HG03439 (cell line): ENCODE data around the gene TXNIP.
"Not testable (repeated sequence)": the region's sequence is repeated elsewhere in the genome, so short reads cannot be mapped to it uniquely, and the experiment has no call there.

Source experiments
- ATAC-seq: cut with Tn5 transposase; IDR thresholded peaks from one replicate; pipeline ENCODE4 v1.9.1; 2021; ENCODE audit warnings: mild to moderate bottlenecking, moderate library complexity; ENCODE audit not compliant: unreplicated experiment

Gene TXNIP, protein sequence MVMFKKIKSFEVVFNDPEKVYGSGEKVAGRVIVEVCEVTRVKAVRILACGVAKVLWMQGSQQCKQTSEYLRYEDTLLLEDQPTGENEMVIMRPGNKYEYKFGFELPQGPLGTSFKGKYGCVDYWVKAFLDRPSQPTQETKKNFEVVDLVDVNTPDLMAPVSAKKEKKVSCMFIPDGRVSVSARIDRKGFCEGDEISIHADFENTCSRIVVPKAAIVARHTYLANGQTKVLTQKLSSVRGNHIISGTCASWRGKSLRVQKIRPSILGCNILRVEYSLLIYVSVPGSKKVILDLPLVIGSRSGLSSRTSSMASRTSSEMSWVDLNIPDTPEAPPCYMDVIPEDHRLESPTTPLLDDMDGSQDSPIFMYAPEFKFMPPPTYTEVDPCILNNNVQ

DNA sequence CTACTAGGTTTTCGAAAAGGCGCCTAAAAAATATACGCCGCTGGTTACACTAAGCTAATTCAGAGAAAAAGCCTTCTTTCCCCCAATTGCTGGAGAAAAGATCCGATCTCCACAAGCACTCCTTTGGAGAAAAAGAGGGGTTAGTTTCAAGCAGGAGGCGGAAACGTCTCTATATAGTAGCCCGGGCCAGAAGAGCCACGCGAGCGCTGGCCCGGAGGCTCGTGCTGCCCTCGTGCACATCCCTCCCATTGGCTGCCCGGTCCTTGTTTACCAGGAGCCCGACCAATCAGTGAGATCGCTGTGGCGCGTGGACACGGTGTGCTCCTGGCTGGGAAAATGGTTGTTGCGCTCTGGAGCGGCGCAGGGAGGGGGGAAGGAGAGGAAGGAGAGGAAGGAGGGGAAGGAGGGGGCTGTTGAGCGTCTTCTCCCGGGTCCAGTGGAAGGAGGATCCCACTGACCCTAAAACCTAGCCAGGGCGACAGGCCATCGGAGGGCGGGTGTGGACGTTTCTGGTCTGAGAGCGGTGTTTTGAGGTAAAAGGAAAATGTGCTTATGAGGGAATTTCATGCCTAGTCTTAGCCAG is at the start of gene TXNIP:
Gene TXNIP, minus strand, starts transcription at position 147 of the 583 bp plus-strand sequence. CDS start 313 bp downstream, outside the sequence.
- ATAC-seq = peak; percentile 91

DNA sequence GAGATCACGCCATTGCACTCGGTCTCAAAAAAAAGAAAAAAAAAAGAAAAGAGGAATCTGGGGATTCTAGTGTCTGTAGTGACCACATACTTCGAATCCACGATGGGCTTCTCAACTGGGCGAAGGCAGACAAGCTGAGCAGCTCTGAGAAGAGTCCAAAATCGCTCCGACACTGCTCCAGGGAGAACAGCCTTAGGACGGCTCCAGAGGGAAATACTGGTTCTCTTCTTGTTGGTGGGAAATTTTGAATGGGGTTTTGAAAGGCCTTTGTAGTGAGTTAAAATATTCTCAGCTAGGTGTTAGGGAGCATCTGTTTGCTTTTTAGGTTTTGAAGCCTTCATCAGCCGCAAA is 43.4 kb upstream of the TXNIP start:
- no peak for ATAC-seq

DNA sequence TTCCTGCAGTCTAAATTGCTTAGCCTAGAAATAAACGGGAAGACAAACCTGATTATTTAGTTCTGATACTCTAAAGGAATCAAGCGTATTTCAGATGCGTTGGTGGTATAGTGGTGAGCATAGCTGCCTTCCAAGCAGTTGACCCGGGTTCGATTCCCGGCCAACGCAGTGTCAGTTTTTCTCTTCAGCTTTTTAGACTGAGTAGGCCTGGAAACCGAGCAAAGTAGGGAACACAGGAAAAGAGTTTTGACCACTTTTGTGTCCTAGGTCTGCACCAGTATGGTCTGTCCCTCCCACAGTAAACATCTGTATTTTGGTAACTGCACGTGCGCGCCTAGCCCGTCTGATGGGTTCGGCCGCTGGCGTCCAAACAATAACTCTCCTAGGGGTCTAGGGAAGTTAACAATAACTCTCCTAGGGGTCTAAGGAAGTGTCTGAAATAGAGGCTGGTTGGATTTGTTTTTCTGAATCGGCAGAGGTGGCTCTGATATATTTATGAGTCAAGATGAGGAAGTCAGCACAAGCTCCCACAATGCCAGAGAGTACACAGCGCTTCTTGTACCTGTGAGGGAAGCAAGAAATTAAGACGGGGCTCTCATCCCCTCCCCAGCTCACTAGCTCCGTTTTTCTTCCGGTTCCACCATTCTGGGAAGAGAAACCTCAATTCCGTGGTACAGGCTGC is 40.7 kb upstream of the TXNIP start:
- peak; percentile 32 for ATAC-seq

GRCh38 chr1:146036241-146036964 is 40.0 kb upstream of the TXNIP start:
- ATAC-seq = no peak

DNA sequence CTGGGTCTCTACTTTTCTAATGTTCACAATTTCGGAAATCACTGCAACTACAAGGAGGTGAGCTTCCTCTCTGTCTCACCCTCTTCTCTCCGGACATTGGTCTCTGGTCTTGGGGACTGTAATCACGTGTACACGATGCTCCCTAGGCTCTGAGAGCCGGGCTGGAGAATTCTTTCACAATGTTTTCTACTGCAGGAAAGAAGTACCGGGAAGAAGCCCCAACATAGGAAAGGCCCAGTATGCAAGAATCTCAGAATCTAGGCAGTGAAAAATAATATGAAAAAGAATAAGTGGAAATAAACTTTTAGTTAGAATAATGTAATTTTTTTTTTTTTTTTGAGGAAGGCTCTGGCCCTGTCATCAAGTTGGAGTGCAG is 38.7 kb upstream of the TXNIP start:
- no peak for ATAC-seq

DNA sequence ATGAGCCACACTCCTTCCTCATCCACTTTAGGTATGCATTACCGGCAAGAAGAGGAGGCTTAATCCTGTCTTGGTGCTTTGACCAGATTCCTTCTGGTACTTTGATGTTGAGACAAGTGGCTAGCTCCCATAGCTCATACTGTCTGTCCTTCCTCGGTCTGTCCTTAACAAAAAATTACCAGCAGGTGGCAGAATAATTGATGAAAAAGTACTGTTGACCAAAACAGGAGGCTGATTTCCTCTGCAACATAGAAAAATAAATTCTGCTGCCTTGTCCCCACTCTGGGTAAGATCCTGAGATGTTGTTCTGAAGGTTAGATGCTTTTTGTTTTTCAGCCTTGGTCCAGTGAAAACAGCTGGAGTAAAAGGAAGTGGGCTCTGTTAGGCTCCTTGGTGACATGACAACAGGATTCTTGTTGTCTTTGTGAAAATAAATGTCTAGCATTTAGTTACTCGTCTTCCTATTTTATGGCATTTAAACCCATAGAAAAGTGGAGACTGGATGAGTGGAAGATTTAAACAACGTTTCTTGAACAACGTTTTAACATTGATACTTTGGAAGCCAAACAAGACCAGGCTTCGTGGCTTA is 36.3 kb upstream of the TXNIP start:
- ATAC-seq = no peak

GRCh38 chr1:146031476-146031875 is 35.1 kb upstream of the TXNIP start:
- no peak for ATAC-seq

- ATAC-seq = no peak
These were observed 32.7 kb upstream of the TXNIP start for GRCh38 chr1:146029117-146029516.

GRCh38 chr1:146026650-146027049 is 30.3 kb upstream of the TXNIP start:
- ATAC-seq = not testable (repeated sequence)

DNA sequence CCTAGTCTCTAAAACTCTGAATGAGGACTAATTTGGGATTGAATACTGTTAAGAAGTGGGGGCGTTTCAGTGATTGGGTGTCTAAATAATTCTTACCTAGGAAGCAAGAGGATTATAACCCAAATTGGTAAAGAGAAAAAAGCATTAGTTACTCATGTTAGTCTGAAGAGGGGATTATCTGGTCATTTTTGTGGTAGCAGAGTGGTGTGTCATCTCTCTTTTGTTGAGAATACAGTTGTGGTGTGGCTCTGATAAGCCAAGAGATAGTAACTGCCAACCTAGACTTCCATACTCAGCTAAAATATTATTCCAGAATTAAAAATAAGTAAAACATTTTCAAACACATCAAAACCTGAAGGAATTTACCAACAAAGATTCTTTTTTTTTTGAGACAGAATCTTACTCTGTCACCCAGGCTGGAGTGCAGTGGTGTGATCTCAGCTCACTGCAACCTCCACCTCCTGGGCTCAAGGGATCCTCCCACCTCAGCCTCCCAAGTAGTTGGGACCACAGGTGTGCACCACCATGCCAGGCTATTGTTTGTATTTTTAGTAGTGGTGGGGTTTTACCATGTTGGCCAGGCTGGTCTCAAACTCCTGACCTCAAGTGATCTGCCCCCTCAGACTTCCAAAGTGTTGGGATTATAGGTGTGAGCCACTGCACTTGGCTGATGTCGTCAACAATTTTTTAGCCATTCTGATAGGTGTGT is 29.6 kb upstream of the TXNIP start:
- not testable (repeated sequence) for ATAC-seq

DNA sequence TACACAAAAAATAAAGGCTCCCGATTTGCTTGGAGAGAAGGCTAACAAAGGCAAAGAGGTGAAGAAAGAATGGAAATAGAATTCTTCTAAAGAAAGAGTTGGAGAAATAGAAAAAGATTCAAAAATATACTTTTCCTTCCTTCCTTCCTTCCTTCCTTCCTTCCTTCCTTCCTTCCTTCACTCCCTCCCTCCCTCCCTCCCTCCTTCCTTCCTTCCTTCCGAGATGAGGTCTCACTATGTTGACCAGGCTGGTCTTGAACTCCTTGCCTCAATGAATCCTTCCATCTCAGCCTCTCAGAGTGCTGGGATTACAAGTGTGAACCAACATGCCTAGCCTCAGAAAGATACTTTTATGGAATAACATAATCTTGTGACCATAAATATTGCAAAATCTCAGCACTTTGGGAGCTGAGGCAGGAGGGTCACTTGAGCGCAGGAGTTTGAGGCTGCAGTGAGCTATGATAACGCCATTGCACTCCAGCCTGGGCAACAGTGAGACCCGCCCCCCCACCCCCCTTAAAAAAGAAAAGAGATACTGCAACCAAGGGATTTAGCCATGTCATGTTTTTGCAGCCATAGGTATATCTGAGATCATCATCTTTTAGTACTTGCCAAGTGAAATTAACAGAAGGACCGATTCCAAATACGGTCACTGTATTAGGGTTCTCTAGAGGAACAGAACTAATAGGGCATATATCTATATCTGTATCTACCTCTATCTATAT is 26.2 kb upstream of the TXNIP start:
- no peak for ATAC-seq

GRCh38 chr1:146021622-146022402 is 25.4 kb upstream of the TXNIP start, which contains the start of gene HJV:
Gene HJV, minus strand, starts transcription at chr1:146021735. Its CDS starts 1,504 bp downstream, at chr1:146020231.
- no peak for ATAC-seq

DNA sequence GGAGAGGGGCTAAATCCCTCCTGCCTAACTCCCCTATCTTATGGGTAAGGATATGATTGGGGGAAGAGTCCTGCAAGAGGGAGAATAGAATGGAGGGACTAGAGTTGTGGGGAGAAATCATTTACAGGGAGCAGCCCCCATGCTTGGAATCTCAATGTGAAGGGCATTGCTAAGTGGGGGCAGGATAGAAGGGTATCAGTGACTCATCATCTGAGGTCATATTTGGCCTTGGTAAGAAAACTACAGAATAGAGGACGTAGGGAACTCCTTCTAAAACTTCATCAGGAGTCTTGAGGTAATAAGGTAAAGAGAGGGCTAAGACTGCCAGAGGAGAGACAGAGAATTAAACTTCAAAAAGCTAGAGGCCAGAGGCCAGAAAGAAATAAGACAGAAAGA is 24.7 kb upstream of the TXNIP start:
- ATAC-seq = no peak

DNA sequence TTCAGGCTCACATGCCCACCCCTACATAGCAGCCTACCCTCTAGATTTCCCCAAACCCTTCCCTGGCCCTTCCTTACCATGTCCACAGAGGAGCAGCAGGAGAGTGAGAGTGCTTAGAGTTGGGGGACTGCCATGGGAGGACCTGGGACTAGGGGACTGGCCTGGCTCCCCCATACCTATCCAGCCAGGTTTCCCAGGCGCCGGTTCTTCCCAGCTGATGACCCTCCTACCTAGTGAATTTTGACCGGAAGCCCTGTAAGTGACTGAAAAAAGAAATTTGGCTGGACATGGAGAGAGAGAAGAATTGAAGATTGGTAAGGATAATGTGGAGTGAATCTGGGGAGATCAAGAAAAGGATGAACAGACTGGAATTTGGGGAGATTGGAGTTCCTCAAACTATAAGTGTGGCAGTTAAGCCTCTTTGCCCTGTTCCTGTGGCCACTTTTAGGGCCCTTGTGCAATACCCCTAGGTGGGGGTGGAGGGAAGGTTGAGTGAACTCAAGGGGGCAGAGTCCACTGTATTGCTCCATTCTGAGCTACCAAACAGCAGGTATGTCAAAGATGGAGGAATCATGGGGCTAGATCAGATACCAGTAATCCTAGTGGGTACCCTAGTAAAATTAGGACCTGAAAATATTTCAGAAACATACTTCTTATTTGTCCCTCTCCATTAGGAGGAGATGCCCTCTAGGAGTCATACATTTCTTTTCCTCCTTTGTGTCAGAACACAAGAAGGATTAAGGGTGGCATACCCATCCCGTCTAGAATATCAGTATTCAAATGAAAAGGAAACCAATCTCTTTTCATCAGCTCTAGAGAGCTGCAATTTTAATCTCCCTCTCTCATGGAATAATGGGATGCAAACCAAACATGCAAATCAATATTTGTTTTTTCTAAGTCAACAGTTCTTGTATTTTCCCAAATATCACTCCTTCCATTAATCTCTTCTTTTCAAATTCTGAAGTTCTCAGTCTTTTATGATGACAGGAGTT is 24.0 kb upstream of the TXNIP start:
- no peak for ATAC-seq

DNA sequence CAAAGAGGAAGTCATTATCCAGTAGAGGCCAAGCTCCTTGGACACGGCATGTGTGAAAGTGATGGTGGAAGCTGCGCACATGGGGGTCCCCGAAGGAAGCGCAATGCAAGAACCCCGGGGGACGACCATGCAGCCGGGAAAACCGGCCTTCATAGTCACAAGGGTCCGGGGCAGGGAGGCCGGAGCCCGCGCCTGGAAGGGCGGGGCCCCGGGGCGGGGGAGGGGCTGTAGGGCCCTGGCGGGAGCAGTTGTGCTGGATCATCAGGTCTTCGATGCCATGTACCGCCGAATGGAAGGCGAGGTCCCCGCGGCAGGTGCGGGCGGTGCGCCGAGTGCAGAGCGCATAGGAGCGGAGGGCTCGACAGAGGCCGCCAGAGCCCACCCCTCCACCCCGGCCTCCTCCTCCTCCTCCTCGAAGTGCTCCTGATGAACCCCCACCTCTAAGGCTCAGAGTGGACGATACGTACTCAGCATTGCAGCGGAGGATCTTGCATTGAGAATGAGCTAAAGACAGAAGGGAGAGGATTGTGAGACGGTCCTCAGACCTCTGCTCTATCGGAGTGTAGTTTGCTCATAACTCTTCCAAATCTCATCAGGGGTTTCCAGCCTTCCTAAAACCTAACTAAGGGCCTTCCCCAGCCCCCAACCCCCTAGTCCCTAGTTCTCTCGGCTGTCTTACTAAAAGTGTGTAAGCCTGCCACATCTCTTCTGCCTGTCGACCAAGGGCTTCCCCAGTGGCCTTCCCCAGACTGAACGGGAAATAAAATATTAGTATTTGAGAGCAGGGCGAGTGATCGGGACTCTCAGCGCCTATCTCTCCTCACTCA is 23.1 kb upstream of the TXNIP start:
- ATAC-seq = no peak

DNA sequence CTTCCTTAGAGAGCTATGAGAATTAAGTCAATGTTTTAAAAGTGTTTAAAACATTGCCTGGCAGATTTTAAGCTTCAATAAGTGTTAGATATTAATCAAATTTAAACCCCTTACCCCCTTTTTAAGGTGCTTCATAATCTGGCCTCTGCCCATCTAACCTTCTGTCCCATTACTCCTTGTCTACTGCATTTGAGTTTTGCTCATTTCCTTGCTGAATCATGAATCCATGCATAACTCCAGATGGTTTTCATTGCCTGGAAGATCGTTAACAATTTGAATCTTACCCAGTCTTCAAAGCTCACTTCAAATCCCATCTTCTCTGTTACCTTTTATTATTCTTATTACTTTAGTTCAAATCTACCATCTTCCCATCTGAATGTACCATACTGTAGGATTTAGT is 20.5 kb upstream of the TXNIP start:
- ATAC-seq = no peak

GRCh38 chr1:146013559-146013922 is 17.2 kb upstream of the TXNIP start:
- no peak for ATAC-seq
